Measurements from ENCODE around the gene TAF5L. TPM values are rescaled to one million over a fixed set of nuclear protein-coding genes. Genes with fewer than 3 reads are reported as not detected.

TAF5L gene
- total RNA-seq, 1 donor from 2014 or later: 9.0 TPM

- peak; percentile 30 for ATAC-seq (ENCODE audit: poor library complexity)
- intact Hi-C loops (cut with DNase I): loop anchor here (5.0 kb wide), 1 partner anchor 64 kb away; no protein-coding TSS in a partner anchor
- peak; percentile 63 for DNase-seq
Observed at GRCh38 chr1:229557913-229558414, 68.0 kb downstream of the TAF5L start.

GRCh38 chr1:229557200-229557850 lies 68.6 kb downstream of the TAF5L start:
- DNase-seq: no peak
- intact Hi-C loops (cut with DNase I): loop anchor here (5.0 kb wide), 1 partner anchor 65 kb away; no protein-coding TSS in a partner anchor
- no peak for ATAC-seq (ENCODE audit: poor library complexity)

- ATAC-seq (ENCODE audit: poor library complexity): no peak
- no peak for DNase-seq
- intact Hi-C loops (cut with DNase I): loop anchor here (5.0 kb wide), 1 partner anchor 67 kb away; no protein-coding TSS in a partner anchor
Observed at GRCh38 chr1:229554886-229555621, 70.9 kb downstream of the TAF5L start.

- no peak for ATAC-seq (ENCODE audit: poor library complexity)
- no peak for DNase-seq
- intact Hi-C loops (cut with DNase I): no loop called here
Observed at GRCh38 chr1:229553621-229554130, 72.2 kb downstream of the TAF5L start.

GRCh38 chr1:229552732-229553131 lies 73.2 kb downstream of the TAF5L start:
- intact Hi-C loops (cut with DNase I): no loop called here
- ATAC-seq (ENCODE audit: poor library complexity) (no peak), DNase-seq (no peak)

- no peak for ATAC-seq (ENCODE audit: poor library complexity)
- no peak for DNase-seq
- intact Hi-C loops (cut with DNase I): no loop called here
Observed at GRCh38 chr1:229550812-229551567, 74.9 kb downstream of the TAF5L start.

- ATAC-seq (ENCODE audit: poor library complexity) (no peak), DNase-seq (no peak)
- intact Hi-C loops (cut with DNase I): no loop called here
Observed at GRCh38 chr1:229547542-229547941, 78.4 kb downstream of the TAF5L start.

GRCh38 chr1:229544587-229544986 lies 81.3 kb downstream of the TAF5L start:
- DNase-seq: no peak
- intact Hi-C loops (cut with DNase I): no loop called here
- no peak for ATAC-seq (ENCODE audit: poor library complexity)

Other genes with a start within 250 kb of the TAF5L start
- 577 TPM for gene ACTA1, start 192.0 kb downstream of the TAF5L start, total RNA-seq
- gene NUP133, start 117.8 kb downstream of the TAF5L start, total RNA-seq: 29.5 TPM
- gene ABCB10, start 67.4 kb downstream of the TAF5L start, total RNA-seq: 11.3 TPM
- gene URB2, start 125 bp upstream of the TAF5L start, total RNA-seq: 3.2 TPM